ENCODE data around the gene LAMA5. TPM values are rescaled to one million over a fixed set of nuclear protein-coding genes. Genes with fewer than 3 reads are reported as not detected.

Gene LAMA5
- total RNA-seq, 2 experiments from 2014 or later: 0.38 to 0.91 TPM

DNA sequence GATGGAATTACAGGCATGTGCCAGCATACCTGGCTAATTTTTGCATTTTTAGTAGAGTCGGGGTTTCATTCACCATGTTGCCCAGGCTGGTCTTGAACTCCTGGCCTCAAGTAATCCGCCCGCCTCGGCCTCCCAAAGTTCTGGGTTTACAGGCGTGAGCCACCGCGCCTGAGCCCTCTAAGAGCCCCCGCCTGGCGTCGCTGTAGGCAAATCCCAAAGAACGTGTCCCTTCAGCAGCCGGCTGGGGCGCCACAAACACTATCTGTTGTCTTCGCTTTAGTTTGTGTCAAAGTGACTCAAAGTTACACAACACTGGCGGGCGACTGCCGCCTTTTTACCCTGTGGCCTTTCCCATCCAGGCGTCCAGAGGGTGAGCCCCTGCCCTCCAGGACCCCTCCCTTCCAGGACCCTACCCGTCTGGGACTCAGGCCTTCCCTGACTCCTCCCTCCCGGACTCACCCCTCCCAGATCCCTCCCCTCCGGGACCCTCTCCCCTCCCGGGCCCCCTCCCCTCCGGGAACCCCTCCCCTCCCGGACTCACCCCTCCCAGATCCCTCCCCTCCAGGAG lies 65.3 kb downstream of the LAMA5 start:
- H3K9me3 Mint-ChIP-seq: no peaks in the 10 kb centered on the region
- peaks cover 18% of the 10 kb centered on the region for H3K4me1 Mint-ChIP-seq
- H3K4me3 Mint-ChIP-seq: peak overlapping the region; percentile 94
- H3K27me3 Mint-ChIP-seq: no peaks in the 10 kb centered on the region
- peak overlapping the region; percentile 99 for H3K27ac Mint-ChIP-seq
- peaks cover 17% of the 10 kb centered on the region for H3K36me3 Mint-ChIP-seq
- DNase-seq: peak; percentile 91

- DNase-seq: no peak
- H3K36me3 Mint-ChIP-seq: peaks cover 17% of the 10 kb centered on the region
- no peak overlapping the region for H3K27ac Mint-ChIP-seq
- H3K27me3 Mint-ChIP-seq: no peaks in the 10 kb centered on the region
- H3K9me3 Mint-ChIP-seq: no peaks in the 10 kb centered on the region
- H3K4me1 Mint-ChIP-seq: peaks cover 18% of the 10 kb centered on the region
- peak overlapping the region; percentile 66 for H3K4me3 Mint-ChIP-seq
Measured at GRCh38 chr20:62301111-62301668, 65.9 kb downstream of the LAMA5 start.

- no peaks in the 10 kb centered on the region for H3K9me3 Mint-ChIP-seq
- no peaks in the 10 kb centered on the region for H3K27me3 Mint-ChIP-seq
- H3K4me3 Mint-ChIP-seq: no peak overlapping the region
- no peak for DNase-seq
- H3K4me1 Mint-ChIP-seq: peaks cover 15% of the 10 kb centered on the region
- no peak overlapping the region for H3K27ac Mint-ChIP-seq
- peaks cover 14% of the 10 kb centered on the region for H3K36me3 Mint-ChIP-seq
Measured at GRCh38 chr20:62300319-62300718, 66.8 kb downstream of the LAMA5 start.

DNA sequence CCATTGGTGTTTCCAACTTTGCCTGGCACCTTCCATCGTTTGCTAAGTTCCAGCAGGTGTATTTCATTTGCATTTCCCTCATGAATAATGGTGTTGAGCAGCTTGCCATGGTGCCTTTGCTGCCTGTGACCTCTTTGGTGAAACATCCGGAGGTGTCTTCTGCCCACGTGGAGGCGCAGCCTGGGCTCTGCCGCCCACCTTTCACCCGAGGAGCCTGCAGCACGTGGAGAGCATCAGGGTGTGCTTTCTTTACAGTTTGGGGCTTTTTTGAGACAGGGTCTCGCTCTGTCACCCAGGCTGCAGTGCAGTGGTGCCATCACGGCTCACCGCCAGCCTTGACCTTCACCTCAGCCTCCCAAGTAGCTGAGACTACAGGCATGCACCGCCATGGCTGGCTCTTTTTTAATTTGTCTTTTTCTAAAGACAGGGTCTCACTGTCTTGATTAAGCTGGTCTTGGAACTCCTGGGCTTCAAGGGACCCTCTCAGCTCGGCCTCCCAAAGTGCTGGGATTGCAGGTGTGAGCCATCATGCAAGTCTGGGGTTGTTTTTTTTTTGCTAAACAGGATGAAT lies 67.4 kb downstream of the LAMA5 start:
- Mint-ChIP-seq H3K4me1 (peaks cover 11% of the 10 kb centered on the region), H3K9me3 (no peaks in the 10 kb centered on the region), H3K4me3 (no peak overlapping the region), H3K27ac (no peak overlapping the region), H3K27me3 (no peaks in the 10 kb centered on the region), H3K36me3 (peaks cover 14% of the 10 kb centered on the region)
- DNase-seq: no peak

DNA sequence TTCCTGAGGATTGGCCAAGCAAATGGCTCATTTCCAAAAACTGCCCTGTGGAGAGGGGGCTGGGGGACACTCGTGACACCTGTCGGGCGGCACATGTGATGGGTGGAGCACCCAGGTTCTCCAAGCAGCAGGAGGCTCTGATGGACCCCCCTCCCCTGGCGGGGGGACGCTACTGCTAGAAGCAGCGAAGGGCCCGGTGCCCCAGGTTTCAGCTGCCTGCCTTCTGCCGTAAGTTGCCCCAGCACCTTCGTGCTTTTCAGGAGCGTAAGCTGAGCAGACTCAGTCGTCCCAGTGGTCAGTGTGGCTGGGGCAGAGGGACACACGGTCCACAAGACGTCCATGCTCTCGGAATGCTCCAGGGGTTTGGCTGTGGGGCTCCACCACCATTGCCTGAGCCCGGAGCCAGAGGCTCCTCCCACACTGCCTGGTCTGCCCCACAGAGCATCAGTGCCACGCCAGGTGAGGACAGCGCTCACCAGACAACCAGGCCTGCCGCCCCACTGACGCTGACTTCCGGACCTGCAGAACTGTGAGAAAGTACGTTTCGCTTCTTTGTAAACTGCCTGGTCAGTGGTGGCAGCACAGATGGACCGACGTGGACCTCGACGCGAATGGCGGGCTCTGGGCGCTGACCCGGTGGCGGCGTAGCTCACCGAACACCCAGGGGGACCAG lies 68.4 kb downstream of the LAMA5 start:
- Mint-ChIP-seq H3K4me3 (no peak overlapping the region), H3K4me1 (peaks cover 6% of the 10 kb centered on the region), H3K9me3 (no peaks in the 10 kb centered on the region), H3K27ac (no peak overlapping the region), H3K36me3 (peaks cover 6% of the 10 kb centered on the region), H3K27me3 (no peaks in the 10 kb centered on the region)
- DNase-seq: no peak

- no peak overlapping the region for H3K4me3 Mint-ChIP-seq
- no peaks in the 10 kb centered on the region for H3K27me3 Mint-ChIP-seq
- peaks cover 6% of the 10 kb centered on the region for H3K4me1 Mint-ChIP-seq
- peaks cover 2% of the 10 kb centered on the region for H3K36me3 Mint-ChIP-seq
- no peak for DNase-seq
- no peaks in the 10 kb centered on the region for H3K9me3 Mint-ChIP-seq
- no peak overlapping the region for H3K27ac Mint-ChIP-seq
Measured at GRCh38 chr20:62297449-62298227, 69.5 kb downstream of the LAMA5 start.

GRCh38 chr20:62296724-62297448 lies 70.2 kb downstream of the LAMA5 start:
- no peaks in the 10 kb centered on the region for H3K27me3 Mint-ChIP-seq
- H3K36me3 Mint-ChIP-seq: peaks cover 2% of the 10 kb centered on the region
- peaks cover 4% of the 10 kb centered on the region for H3K4me1 Mint-ChIP-seq
- DNase-seq: no peak
- H3K9me3 Mint-ChIP-seq: no peaks in the 10 kb centered on the region
- no peak overlapping the region for H3K27ac Mint-ChIP-seq
- H3K4me3 Mint-ChIP-seq: no peak overlapping the region

DNA sequence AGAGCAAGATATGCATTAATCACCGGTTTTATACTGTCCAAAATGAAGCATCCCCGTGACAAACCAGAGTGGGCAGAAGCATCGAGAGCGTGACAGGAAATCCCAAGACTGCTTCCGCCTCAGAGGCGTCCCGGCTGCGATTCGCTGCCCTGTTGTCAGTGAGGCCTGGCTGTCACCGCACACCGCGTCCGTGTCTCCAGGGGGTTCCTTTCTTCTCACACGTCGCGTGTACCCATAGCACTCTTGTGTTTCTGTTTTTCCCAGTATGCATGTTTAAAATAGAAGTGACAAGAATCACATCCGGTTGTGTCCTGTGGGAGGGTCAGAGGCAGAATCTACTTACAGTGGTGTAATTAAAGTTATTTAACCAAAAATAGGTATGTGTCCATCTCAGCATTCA lies 72.6 kb downstream of the LAMA5 start:
- DNase-seq: no peak
- no peaks in the 10 kb centered on the region for H3K9me3 Mint-ChIP-seq
- no peak overlapping the region for H3K4me3 Mint-ChIP-seq
- no peaks in the 10 kb centered on the region for H3K4me1 Mint-ChIP-seq
- no peaks in the 10 kb centered on the region for H3K36me3 Mint-ChIP-seq
- H3K27me3 Mint-ChIP-seq: no peaks in the 10 kb centered on the region
- no peak overlapping the region for H3K27ac Mint-ChIP-seq

DNA sequence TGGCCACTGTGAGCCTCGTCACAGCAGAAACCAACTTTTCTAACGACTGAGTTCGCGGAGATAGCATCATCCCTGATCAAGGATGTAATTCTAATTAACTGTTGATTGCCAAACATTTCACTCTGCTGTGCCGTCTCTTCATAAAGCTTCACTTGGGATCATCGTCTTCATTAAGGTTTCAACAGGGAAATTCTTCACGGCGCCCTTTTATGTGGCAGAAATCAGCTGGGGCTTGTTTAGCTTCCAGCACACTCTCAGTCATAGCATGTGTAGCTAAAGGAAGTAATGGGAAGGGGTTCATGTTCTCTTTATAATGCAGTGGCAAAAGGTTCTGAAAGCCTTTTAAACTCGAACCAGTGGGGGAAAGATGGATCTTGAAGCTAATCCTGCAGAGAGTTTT lies 73.2 kb downstream of the LAMA5 start:
- Mint-ChIP-seq H3K4me3 (no peak overlapping the region), H3K4me1 (no peaks in the 10 kb centered on the region), H3K9me3 (no peaks in the 10 kb centered on the region), H3K27me3 (no peaks in the 10 kb centered on the region), H3K36me3 (no peaks in the 10 kb centered on the region), H3K27ac (no peak overlapping the region)
- no peak for DNase-seq

GRCh38 chr20:62293111-62293784 lies 73.9 kb downstream of the LAMA5 start:
- Mint-ChIP-seq H3K27me3 (no peaks in the 10 kb centered on the region), H3K36me3 (no peaks in the 10 kb centered on the region), H3K9me3 (no peaks in the 10 kb centered on the region), H3K4me3 (no peak overlapping the region), H3K4me1 (no peaks in the 10 kb centered on the region), H3K27ac (no peak overlapping the region)
- no peak for DNase-seq

GRCh38 chr20:62292108-62292507 lies 75.0 kb downstream of the LAMA5 start:
- Mint-ChIP-seq H3K36me3 (no peaks in the 10 kb centered on the region), H3K27me3 (no peaks in the 10 kb centered on the region), H3K9me3 (no peaks in the 10 kb centered on the region), H3K4me3 (no peak overlapping the region), H3K4me1 (no peaks in the 10 kb centered on the region), H3K27ac (no peak overlapping the region)
- DNase-seq: no peak

- no peak overlapping the region for H3K27ac Mint-ChIP-seq
- no peaks in the 10 kb centered on the region for H3K27me3 Mint-ChIP-seq
- H3K4me1 Mint-ChIP-seq: no peaks in the 10 kb centered on the region
- H3K9me3 Mint-ChIP-seq: no peaks in the 10 kb centered on the region
- no peak overlapping the region for H3K4me3 Mint-ChIP-seq
- no peak for DNase-seq
- H3K36me3 Mint-ChIP-seq: no peaks in the 10 kb centered on the region
Measured at GRCh38 chr20:62291251-62292066, 75.7 kb downstream of the LAMA5 start.

DNA sequence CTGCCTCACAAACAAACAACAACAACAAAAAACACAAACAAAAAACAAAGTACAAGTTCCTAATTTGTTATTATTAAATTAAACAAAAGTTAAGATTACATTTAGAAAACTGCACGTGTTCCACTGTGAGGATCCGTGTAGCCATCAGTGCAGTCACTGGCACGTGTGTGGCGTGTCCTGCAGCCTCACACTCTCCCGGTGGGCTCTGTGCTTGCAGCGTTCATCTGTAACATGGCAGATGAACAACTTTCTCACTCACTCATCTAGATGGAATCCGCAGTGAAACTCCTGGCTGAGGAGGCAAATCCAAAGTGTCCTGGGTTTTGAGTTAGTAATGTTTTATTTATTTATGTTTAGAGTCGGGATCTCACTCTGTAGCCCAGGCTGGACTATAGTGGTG lies 77.2 kb downstream of the LAMA5 start:
- DNase-seq: no peak
- no peaks in the 10 kb centered on the region for H3K9me3 Mint-ChIP-seq
- no peaks in the 10 kb centered on the region for H3K27me3 Mint-ChIP-seq
- no peak overlapping the region for H3K4me3 Mint-ChIP-seq
- no peak overlapping the region for H3K27ac Mint-ChIP-seq
- H3K36me3 Mint-ChIP-seq: peaks cover 2% of the 10 kb centered on the region
- no peaks in the 10 kb centered on the region for H3K4me1 Mint-ChIP-seq

DNA sequence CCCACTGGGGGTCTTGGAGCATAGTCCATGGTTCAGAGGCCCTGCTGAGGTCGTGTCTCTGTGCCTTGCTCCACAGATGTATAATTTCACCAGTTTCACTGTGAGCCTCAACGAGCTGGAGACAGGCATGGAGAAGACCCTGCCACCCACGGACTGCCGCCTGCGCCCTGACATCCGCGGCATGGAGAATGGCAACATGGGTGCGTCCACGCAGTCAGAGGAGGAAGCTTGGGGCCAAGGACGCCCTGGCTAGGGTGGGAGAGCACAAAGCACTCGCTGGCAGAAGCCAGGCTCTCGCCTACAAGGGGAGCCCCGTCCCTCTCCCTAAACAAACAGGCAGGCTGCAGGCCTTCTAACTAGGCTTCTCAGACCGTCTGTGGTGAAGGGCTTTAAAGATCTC lies 78.0 kb downstream of the LAMA5 start:
- H3K27ac Mint-ChIP-seq: no peak overlapping the region
- H3K9me3 Mint-ChIP-seq: no peaks in the 10 kb centered on the region
- no peaks in the 10 kb centered on the region for H3K4me1 Mint-ChIP-seq
- DNase-seq: no peak
- no peak overlapping the region for H3K4me3 Mint-ChIP-seq
- H3K36me3 Mint-ChIP-seq: peaks cover 2% of the 10 kb centered on the region
- H3K27me3 Mint-ChIP-seq: no peaks in the 10 kb centered on the region

All from activated naive CD8-positive, alpha-beta T cell treated with anti-CD3 and anti-CD28 coated beads for 36 hours (primary cell).